Panc1 (cell line): ENCODE measurements around the gene BASP1.

Experiments
- CTCF ChIP-seq: fragments of 450-650 bp; IDR thresholded peaks from 2 replicates; pipeline ENCODE4 v1.5.1; 2017; ENCODE audit warnings: mild to moderate bottlenecking
- POLR2AphosphoS5 ChIP-seq: IDR thresholded peaks from 2 replicates; pipeline ENCODE4 v1.6.1; 2012; ENCODE audit warnings: mild to moderate bottlenecking, low read depth, low read length, moderate library complexity
- SIN3A ChIP-seq: IDR thresholded peaks from 2 replicates; pipeline ENCODE4 v1.6.1; 2012; ENCODE audit warnings: low read depth, mild to moderate bottlenecking, low read length, moderate library complexity, borderline replicate concordance; ENCODE audit not compliant: insufficient read depth
- TCF7L2 ChIP-seq: IDR thresholded peaks from 2 replicates; pipeline ENCODE4 v1.6.1; 2011; ENCODE audit warnings: mild to moderate bottlenecking, low read depth, low read length, inconsistent platforms
- TF ChIP-seq, protein P1 (sequence below), 2 experiments: IDR thresholded peaks; 2 replicates each; pipeline ENCODE4 v1.6.1; 2011 to 2012; ENCODE audit warnings: low read depth in 2 of 2, control low read depth in 1 of 2, low read length in 1 of 2, mild to moderate bottlenecking in 1 of 2, moderate library complexity in 1 of 2; ENCODE audit not compliant: insufficient read depth in 1 of 2

DNA sequence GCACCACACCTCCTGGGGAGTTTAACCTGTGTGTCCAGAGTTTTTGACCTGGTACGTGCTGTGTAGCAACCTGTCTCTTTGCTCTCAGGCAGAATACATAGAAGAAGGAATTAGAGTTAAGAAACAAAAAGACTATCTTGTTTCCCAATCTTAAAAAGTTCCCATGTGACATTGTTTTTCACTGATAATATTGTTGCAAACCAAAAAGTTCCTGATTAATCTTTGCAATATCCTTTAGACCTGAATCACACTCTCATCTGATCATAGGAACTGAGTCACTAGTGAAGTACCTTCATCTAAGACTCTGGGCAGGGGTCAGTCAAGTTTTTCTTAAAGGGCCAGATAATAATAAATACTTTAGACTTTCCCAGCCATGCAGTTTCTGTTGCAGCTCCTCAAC is 35.1 kb downstream of the BASP1 start:
- TF ChIP-seq POLR2AphosphoS5 (no peak), CTCF (no peak), TCF7L2 (no peak), SIN3A (no peak)
- TF ChIP-seq, protein P1, sequence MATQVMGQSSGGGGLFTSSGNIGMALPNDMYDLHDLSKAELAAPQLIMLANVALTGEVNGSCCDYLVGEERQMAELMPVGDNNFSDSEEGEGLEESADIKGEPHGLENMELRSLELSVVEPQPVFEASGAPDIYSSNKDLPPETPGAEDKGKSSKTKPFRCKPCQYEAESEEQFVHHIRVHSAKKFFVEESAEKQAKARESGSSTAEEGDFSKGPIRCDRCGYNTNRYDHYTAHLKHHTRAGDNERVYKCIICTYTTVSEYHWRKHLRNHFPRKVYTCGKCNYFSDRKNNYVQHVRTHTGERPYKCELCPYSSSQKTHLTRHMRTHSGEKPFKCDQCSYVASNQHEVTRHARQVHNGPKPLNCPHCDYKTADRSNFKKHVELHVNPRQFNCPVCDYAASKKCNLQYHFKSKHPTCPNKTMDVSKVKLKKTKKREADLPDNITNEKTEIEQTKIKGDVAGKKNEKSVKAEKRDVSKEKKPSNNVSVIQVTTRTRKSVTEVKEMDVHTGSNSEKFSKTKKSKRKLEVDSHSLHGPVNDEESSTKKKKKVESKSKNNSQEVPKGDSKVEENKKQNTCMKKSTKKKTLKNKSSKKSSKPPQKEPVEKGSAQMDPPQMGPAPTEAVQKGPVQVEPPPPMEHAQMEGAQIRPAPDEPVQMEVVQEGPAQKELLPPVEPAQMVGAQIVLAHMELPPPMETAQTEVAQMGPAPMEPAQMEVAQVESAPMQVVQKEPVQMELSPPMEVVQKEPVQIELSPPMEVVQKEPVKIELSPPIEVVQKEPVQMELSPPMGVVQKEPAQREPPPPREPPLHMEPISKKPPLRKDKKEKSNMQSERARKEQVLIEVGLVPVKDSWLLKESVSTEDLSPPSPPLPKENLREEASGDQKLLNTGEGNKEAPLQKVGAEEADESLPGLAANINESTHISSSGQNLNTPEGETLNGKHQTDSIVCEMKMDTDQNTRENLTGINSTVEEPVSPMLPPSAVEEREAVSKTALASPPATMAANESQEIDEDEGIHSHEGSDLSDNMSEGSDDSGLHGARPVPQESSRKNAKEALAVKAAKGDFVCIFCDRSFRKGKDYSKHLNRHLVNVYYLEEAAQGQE (IDR thresholded peaks at IDR 0.05; ENCODE audit: insufficient read depth in 1 of 2, low read depth in 2 of 2, low read length in 1 of 2) = no peak
